ENCODE data around the gene RHOB. TPM values are rescaled to one million over a fixed set of nuclear protein-coding genes. Genes with fewer than 3 reads are reported as not detected.

The RHOB gene
- total RNA-seq, 4 donors from 2014 or later, result 809 to 1,532 (median 1,203) TPM

DNA sequence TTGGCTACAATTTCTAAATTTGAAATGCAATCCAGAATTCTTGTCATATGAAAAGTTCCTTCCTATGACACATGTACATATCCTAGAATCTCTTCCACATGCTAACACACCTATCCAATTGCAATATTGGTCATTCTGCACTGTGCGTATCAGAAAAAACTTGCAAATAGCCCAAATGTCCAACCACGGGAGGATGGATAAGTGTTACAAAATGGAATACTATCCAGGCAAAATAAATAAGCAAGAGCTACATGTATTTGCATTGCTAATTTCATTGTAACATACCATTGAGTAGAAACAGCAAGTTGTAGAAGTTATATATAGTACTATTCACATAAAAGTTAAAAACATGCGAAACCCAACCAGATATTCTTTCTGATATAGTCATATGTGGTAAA is 15.6 kb upstream of the RHOB start:
- Histone ChIP-seq H3K9me3 (no peaks in the 10 kb centered on the region), H3K27me3 (no peaks in the 10 kb centered on the region), H3K4me3 (no peak overlapping the region), H3K27ac (replicated peaks in 1 of 4) (no peak overlapping the region), H3K36me3 (no peaks in the 10 kb centered on the region), H3K4me1 (peaks cover 10 to 25% (median 18%) of the 10 kb centered on the region in 4 donors)
- 95% methylated on average over 3 of the region's 3 CpGs for WGBS
- DNase-seq (ENCODE audit: extremely low spot score), result no peak
- TF ChIP-seq, protein P1, sequence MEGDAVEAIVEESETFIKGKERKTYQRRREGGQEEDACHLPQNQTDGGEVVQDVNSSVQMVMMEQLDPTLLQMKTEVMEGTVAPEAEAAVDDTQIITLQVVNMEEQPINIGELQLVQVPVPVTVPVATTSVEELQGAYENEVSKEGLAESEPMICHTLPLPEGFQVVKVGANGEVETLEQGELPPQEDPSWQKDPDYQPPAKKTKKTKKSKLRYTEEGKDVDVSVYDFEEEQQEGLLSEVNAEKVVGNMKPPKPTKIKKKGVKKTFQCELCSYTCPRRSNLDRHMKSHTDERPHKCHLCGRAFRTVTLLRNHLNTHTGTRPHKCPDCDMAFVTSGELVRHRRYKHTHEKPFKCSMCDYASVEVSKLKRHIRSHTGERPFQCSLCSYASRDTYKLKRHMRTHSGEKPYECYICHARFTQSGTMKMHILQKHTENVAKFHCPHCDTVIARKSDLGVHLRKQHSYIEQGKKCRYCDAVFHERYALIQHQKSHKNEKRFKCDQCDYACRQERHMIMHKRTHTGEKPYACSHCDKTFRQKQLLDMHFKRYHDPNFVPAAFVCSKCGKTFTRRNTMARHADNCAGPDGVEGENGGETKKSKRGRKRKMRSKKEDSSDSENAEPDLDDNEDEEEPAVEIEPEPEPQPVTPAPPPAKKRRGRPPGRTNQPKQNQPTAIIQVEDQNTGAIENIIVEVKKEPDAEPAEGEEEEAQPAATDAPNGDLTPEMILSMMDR (IDR thresholded peaks at IDR 0.05), result no peak
- no peak for TF ChIP-seq POLR2A (IDR thresholded peaks at IDR 0.05; ENCODE audit: low read depth)
- TF ChIP-seq POLR2AphosphoS5 (IDR thresholded peaks at IDR 0.05), result no peak
- TF ChIP-seq EP300 (IDR thresholded peaks at IDR 0.05), result no peak
- intact Hi-C loops (cut with DNase I), result no loop called here

GRCh38 chr2:20431772-20432171 is 15.1 kb upstream of the RHOB start:
- Histone ChIP-seq H3K4me1 (peaks cover 10 to 25% (median 18%) of the 10 kb centered on the region in 4 donors), H3K36me3 (no peaks in the 10 kb centered on the region), H3K27me3 (no peaks in the 10 kb centered on the region), H3K27ac (replicated peaks in 1 of 4) (no peak overlapping the region), H3K9me3 (no peaks in the 10 kb centered on the region), H3K4me3 (no peak overlapping the region)
- TF ChIP-seq POLR2A (IDR thresholded peaks at IDR 0.05; ENCODE audit: low read depth), result no peak
- TF ChIP-seq EP300 (IDR thresholded peaks at IDR 0.05), result no peak
- no peak for TF ChIP-seq POLR2AphosphoS5 (IDR thresholded peaks at IDR 0.05)
- TF ChIP-seq, protein P1 (IDR thresholded peaks at IDR 0.05), result no peak
- intact Hi-C loops (cut with DNase I), result no loop called here
- DNase-seq (ENCODE audit: extremely low spot score), result no peak
- WGBS, result 91% methylated on average over 5 of the region's 5 CpGs

GRCh38 chr2:20432714-20433113 is 14.2 kb upstream of the RHOB start:
- TF ChIP-seq, protein P1 (IDR thresholded peaks at IDR 0.05), result no peak
- TF ChIP-seq POLR2AphosphoS5 (IDR thresholded peaks at IDR 0.05) (no peak), EP300 (IDR thresholded peaks at IDR 0.05) (no peak), POLR2A (IDR thresholded peaks at IDR 0.05; ENCODE audit: low read depth) (no peak)
- no peaks in the 10 kb centered on the region for H3K36me3 ChIP-seq
- intact Hi-C loops (cut with DNase I), result no loop called here
- DNase-seq (ENCODE audit: extremely low spot score), result no peak
- no peak overlapping the region for H3K4me3 ChIP-seq
- no peak overlapping the region for H3K27ac ChIP-seq (replicated peaks in 1 of 4)
- peaks cover 10 to 25% (median 18%) of the 10 kb centered on the region in 4 donors for H3K4me1 ChIP-seq
- no peaks in the 10 kb centered on the region for H3K9me3 ChIP-seq
- WGBS, result 79% methylated on average over 5 of the region's 5 CpGs
- no peaks in the 10 kb centered on the region for H3K27me3 ChIP-seq

DNA sequence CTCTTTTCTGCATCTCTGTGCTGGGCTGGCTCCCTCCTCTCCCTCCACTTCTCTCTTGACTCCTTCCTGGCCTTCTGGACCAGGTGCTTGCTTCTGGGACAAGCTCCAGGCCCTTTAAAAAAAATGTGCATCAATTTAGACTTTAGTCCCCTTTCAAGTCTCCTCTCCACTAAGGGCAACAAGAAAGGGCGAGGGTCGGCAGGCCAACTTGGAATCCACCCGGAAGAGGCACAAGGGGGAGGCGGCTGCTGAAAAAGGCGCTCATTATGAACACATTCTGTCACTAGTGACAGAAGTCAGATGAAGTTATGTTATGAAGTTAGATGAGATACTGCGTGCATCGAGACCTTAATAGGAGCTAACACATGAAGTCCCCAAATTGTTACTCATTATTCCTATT is 13.6 kb upstream of the RHOB start:
- Histone ChIP-seq H3K36me3 (no peaks in the 10 kb centered on the region), H3K9me3 (no peaks in the 10 kb centered on the region), H3K27ac (replicated peaks in 1 of 4) (no peak overlapping the region), H3K4me3 (no peak overlapping the region), H3K4me1 (peaks cover 11 to 29% (median 21%) of the 10 kb centered on the region in 4 donors), H3K27me3 (no peaks in the 10 kb centered on the region)
- no peak for DNase-seq (ENCODE audit: extremely low spot score)
- intact Hi-C loops (cut with DNase I), result no loop called here
- TF ChIP-seq EP300 (IDR thresholded peaks at IDR 0.05) (no peak), POLR2A (IDR thresholded peaks at IDR 0.05; ENCODE audit: low read depth) (no peak), POLR2AphosphoS5 (IDR thresholded peaks at IDR 0.05) (no peak)
- TF ChIP-seq, protein P1 (IDR thresholded peaks at IDR 0.05), result no peak
- WGBS, result 90% methylated on average over 7 of the region's 7 CpGs

GRCh38 chr2:20433946-20434553 is 12.8 kb upstream of the RHOB start:
- Histone ChIP-seq H3K36me3 (no peaks in the 10 kb centered on the region), H3K4me1 (peaks cover 16 to 36% (median 26%) of the 10 kb centered on the region in 4 donors), H3K4me3 (no peak overlapping the region), H3K9me3 (no peaks in the 10 kb centered on the region), H3K27me3 (no peaks in the 10 kb centered on the region), H3K27ac (replicated peaks in 1 of 4) (no peak overlapping the region)
- intact Hi-C loops (cut with DNase I), result no loop called here
- no peak for DNase-seq (ENCODE audit: extremely low spot score)
- 85% methylated on average over 4 of the region's 4 CpGs for WGBS
- TF ChIP-seq POLR2A (IDR thresholded peaks at IDR 0.05; ENCODE audit: low read depth), result no peak
